ENCODE measurements around the gene IQCK. TPM values are rescaled to one million over a fixed set of nuclear protein-coding genes. Genes with fewer than 3 reads are reported as not detected.

IQCK gene
- total and polyA plus RNA-seq, 5 donors = 5.1 to 8.3 (median 6.2) TPM

- DNase-seq = peak in 1 of 3 donors; percentile 21
- 96% methylated on average over 4 of the region's 4 CpGs for WGBS
- Histone ChIP-seq H3K4me3 (ENCODE audit: low read length) (no peak overlapping the region), H3K27ac (ENCODE audit: low read length) (no peak overlapping the region), H3K4me1 (ENCODE audit: control insufficient read depth, insufficient read depth, low read length) (no peaks in the 10 kb centered on the region), H3K27me3 (ENCODE audit: control insufficient read depth, insufficient read depth) (no peaks in the 10 kb centered on the region), H3K9me3 (ENCODE audit: control insufficient read depth, low read length) (no peaks in the 10 kb centered on the region)
- intact Hi-C loops (cut with DNase I) = no loop called here
- ATAC-seq = no peak
Measured at GRCh38 chr16:19805459-19806162, 87.5 kb downstream of the IQCK start.

- ATAC-seq = peak; percentile 35 to 70
- 49% methylated on average over 5 of the region's 5 CpGs for WGBS
- intact Hi-C loops (cut with DNase I) = no loop called here
Measured at GRCh38 chr16:19808061-19808641, 90.1 kb downstream of the IQCK start.

GRCh38 chr16:19809121-19809635 lies 91.1 kb downstream of the IQCK start:
- Histone ChIP-seq H3K9me3 (ENCODE audit: control insufficient read depth, low read length) (no peaks in the 10 kb centered on the region), H3K4me3 (ENCODE audit: low read length) (no peak overlapping the region), H3K27me3 (ENCODE audit: control insufficient read depth, insufficient read depth) (no peaks in the 10 kb centered on the region), H3K27ac (ENCODE audit: low read length) (no peak overlapping the region), H3K4me1 (ENCODE audit: control insufficient read depth, insufficient read depth, low read length) (no peaks in the 10 kb centered on the region)
- ATAC-seq (no peak), DNase-seq (no peak)
- 77% methylated on average over 4 of the region's 4 CpGs for WGBS
- intact Hi-C loops (cut with DNase I) = no loop called here

More at GRCh38 chr16:19808061-19808641, 90.1 kb downstream of the IQCK start:
- Histone ChIP-seq H3K9me3 (ENCODE audit: control insufficient read depth, low read length) (no peaks in the 10 kb centered on the region), H3K4me3 (ENCODE audit: low read length) (no peak overlapping the region), H3K4me1 (ENCODE audit: control insufficient read depth, insufficient read depth, low read length) (no peaks in the 10 kb centered on the region), H3K27me3 (ENCODE audit: control insufficient read depth, insufficient read depth) (no peaks in the 10 kb centered on the region), H3K27ac (ENCODE audit: low read length) (peak overlapping the region; percentile 33)
- peak in 1 of 3 donors; percentile 49 for DNase-seq

- intact Hi-C loops (cut with DNase I) = no loop called here
Measured at GRCh38 chr16:19809693-19810092, 91.6 kb downstream of the IQCK start.

GRCh38 chr16:19810817-19811731 lies 93.0 kb downstream of the IQCK start:
- ATAC-seq (peak; percentile 8 to 69), DNase-seq (no peak)
- Histone ChIP-seq H3K4me3 (ENCODE audit: low read length) (no peak overlapping the region), H3K9me3 (ENCODE audit: control insufficient read depth, low read length) (no peaks in the 10 kb centered on the region), H3K27me3 (ENCODE audit: control insufficient read depth, insufficient read depth) (no peaks in the 10 kb centered on the region), H3K4me1 (ENCODE audit: control insufficient read depth, insufficient read depth, low read length) (no peaks in the 10 kb centered on the region), H3K27ac (ENCODE audit: low read length) (peak overlapping the region; percentile 66)
- intact Hi-C loops (cut with DNase I) = no loop called here
- 56% methylated on average over 13 of the region's 13 CpGs for WGBS

More at GRCh38 chr16:19809693-19810092, 91.6 kb downstream of the IQCK start:
- 93% methylated on average over 9 of the region's 9 CpGs for WGBS
- Histone ChIP-seq H3K9me3 (ENCODE audit: control insufficient read depth, low read length) (no peaks in the 10 kb centered on the region), H3K27ac (ENCODE audit: low read length) (no peak overlapping the region), H3K27me3 (ENCODE audit: control insufficient read depth, insufficient read depth) (no peaks in the 10 kb centered on the region), H3K4me1 (ENCODE audit: control insufficient read depth, insufficient read depth, low read length) (no peaks in the 10 kb centered on the region), H3K4me3 (ENCODE audit: low read length) (no peak overlapping the region)
- ATAC-seq (no peak), DNase-seq (peak in 1 of 3 donors; percentile 29)

- DNase-seq = no peak
- intact Hi-C loops (cut with DNase I) = no loop called here
Measured at GRCh38 chr16:19812986-19813385, 94.9 kb downstream of the IQCK start.

GRCh38 chr16:19815418-19815817 lies 97.3 kb downstream of the IQCK start:
- intact Hi-C loops (cut with DNase I) = no loop called here
- H3K4me3 ChIP-seq (ENCODE audit: low read length) = no peak overlapping the region
- 84% methylated on average over 2 of the region's 2 CpGs for WGBS

More at GRCh38 chr16:19812986-19813385, 94.9 kb downstream of the IQCK start:
- Histone ChIP-seq H3K27me3 (ENCODE audit: control insufficient read depth, insufficient read depth) (no peaks in the 10 kb centered on the region), H3K27ac (ENCODE audit: low read length) (no peak overlapping the region), H3K9me3 (ENCODE audit: control insufficient read depth, low read length) (no peaks in the 10 kb centered on the region), H3K4me1 (ENCODE audit: control insufficient read depth, insufficient read depth, low read length) (no peaks in the 10 kb centered on the region), H3K4me3 (ENCODE audit: low read length) (no peak overlapping the region)
- ATAC-seq = no peak

GRCh38 chr16:19817122-19817521 lies 99.1 kb downstream of the IQCK start:
- 87% methylated on average over 3 of the region's 3 CpGs for WGBS
- Histone ChIP-seq H3K27me3 (ENCODE audit: control insufficient read depth, insufficient read depth) (no peaks in the 10 kb centered on the region), H3K4me3 (ENCODE audit: low read length) (no peak overlapping the region), H3K4me1 (ENCODE audit: control insufficient read depth, insufficient read depth, low read length) (no peaks in the 10 kb centered on the region), H3K9me3 (ENCODE audit: control insufficient read depth, low read length) (no peaks in the 10 kb centered on the region), H3K27ac (ENCODE audit: low read length) (no peak overlapping the region)
- ATAC-seq (no peak), DNase-seq (no peak)
- intact Hi-C loops (cut with DNase I) = no loop called here

More at GRCh38 chr16:19815418-19815817, 97.3 kb downstream of the IQCK start:
- H3K27me3 ChIP-seq (ENCODE audit: control insufficient read depth, insufficient read depth) = no peaks in the 10 kb centered on the region
- H3K27ac ChIP-seq (ENCODE audit: low read length) = no peak overlapping the region
- ATAC-seq = no peak
- H3K9me3 ChIP-seq (ENCODE audit: control insufficient read depth, low read length) = no peaks in the 10 kb centered on the region
- no peak for DNase-seq
- no peaks in the 10 kb centered on the region for H3K4me1 ChIP-seq (ENCODE audit: control insufficient read depth, insufficient read depth, low read length)

GRCh38 chr16:19817875-19818274 lies 99.8 kb downstream of the IQCK start:
- no peak overlapping the region for H3K4me3 ChIP-seq (ENCODE audit: low read length)
- no peak for ATAC-seq
- DNase-seq = no peak
- intact Hi-C loops (cut with DNase I) = no loop called here
- H3K9me3 ChIP-seq (ENCODE audit: control insufficient read depth, low read length) = no peaks in the 10 kb centered on the region
- H3K27ac ChIP-seq (ENCODE audit: low read length) = no peak overlapping the region
- H3K4me1 ChIP-seq (ENCODE audit: control insufficient read depth, insufficient read depth, low read length) = no peaks in the 10 kb centered on the region
- H3K27me3 ChIP-seq (ENCODE audit: control insufficient read depth, insufficient read depth) = no peaks in the 10 kb centered on the region
- WGBS = 82% methylated on average over 7 of the region's 7 CpGs

- Histone ChIP-seq H3K9me3 (ENCODE audit: control insufficient read depth, low read length) (no peaks in the 10 kb centered on the region), H3K4me1 (ENCODE audit: control insufficient read depth, insufficient read depth, low read length) (no peaks in the 10 kb centered on the region), H3K4me3 (ENCODE audit: low read length) (no peak overlapping the region), H3K27ac (ENCODE audit: low read length) (no peak overlapping the region), H3K27me3 (ENCODE audit: control insufficient read depth, insufficient read depth) (no peaks in the 10 kb centered on the region)
- ATAC-seq = no peak
- no peak for DNase-seq
- intact Hi-C loops (cut with DNase I) = no loop called here
- WGBS = 87% methylated on average over 2 of the region's 2 CpGs
Measured at GRCh38 chr16:19822533-19822932, 104.5 kb downstream of the IQCK start.

- no peaks in the 10 kb centered on the region for H3K4me1 ChIP-seq (ENCODE audit: control insufficient read depth, insufficient read depth, low read length)
- WGBS = 88% methylated on average over 6 of the region's 6 CpGs
- no peak overlapping the region for H3K27ac ChIP-seq (ENCODE audit: low read length)
- no peak overlapping the region for H3K4me3 ChIP-seq (ENCODE audit: low read length)
- no peak for DNase-seq
- ATAC-seq = no peak
- no peaks in the 10 kb centered on the region for H3K27me3 ChIP-seq (ENCODE audit: control insufficient read depth, insufficient read depth)
- intact Hi-C loops (cut with DNase I) = no loop called here
- no peaks in the 10 kb centered on the region for H3K9me3 ChIP-seq (ENCODE audit: control insufficient read depth, low read length)
Measured at GRCh38 chr16:19823322-19823721, 105.3 kb downstream of the IQCK start.

All from right cardiac atrium (tissue), 5 donors.